Gastroesophageal sphincter (tissue), 3 donors: ENCODE measurements around the gene NGF.

Experiments
- EP300 ChIP-seq: sonication (generic); formaldehyde crosslinking; IDR thresholded peaks from one replicate; pipeline ENCODE4 v1.6.1; 2017; ENCODE audit warnings: antibody characterized with exemption, mild to moderate bottlenecking
- TF ChIP-seq, protein P1 (sequence below), 4 experiments: fragments of 200-600 bp in 2 of 4; fragments of 450-650 bp in 2 of 4; sonication (generic) in 1 of 4; IDR thresholded peaks; one replicate each; pipeline ENCODE4 v1.5.1; 2017 to 2019; ENCODE audit warnings: antibody characterized with exemption in 4 of 4, mild to moderate bottlenecking in 2 of 4, moderate library complexity in 2 of 4

DNA sequence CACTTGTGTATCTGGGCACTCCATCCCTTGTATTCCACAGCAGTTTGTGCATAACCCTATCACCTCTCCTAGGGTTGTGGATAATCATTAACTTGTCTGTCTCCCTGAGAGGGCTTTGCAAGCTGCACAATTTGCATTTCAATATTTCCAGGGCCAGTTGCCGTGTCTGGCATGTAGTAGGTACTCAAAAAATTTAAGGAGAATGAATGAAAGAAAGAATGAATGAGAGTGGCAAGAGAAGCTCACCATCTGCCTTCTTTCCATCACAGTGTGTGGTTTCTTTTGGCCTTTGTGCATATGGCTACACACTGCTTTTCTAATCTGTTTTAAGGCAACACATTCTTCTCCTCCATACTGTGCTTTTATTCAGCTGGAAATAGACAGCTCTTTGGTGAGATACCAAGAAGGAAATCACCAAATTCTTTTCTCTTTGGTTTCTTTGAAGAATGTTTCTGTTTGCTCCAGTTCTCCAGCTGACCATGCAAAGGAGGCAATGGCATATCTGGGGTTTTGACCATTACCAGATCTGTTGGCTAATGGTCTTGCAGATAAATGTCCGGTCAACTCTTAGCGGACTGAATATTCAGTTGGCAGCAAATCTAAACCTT lies 49.4 kb downstream of the NGF start:
- TF ChIP-seq EP300, result no peak
- TF ChIP-seq, protein P1, sequence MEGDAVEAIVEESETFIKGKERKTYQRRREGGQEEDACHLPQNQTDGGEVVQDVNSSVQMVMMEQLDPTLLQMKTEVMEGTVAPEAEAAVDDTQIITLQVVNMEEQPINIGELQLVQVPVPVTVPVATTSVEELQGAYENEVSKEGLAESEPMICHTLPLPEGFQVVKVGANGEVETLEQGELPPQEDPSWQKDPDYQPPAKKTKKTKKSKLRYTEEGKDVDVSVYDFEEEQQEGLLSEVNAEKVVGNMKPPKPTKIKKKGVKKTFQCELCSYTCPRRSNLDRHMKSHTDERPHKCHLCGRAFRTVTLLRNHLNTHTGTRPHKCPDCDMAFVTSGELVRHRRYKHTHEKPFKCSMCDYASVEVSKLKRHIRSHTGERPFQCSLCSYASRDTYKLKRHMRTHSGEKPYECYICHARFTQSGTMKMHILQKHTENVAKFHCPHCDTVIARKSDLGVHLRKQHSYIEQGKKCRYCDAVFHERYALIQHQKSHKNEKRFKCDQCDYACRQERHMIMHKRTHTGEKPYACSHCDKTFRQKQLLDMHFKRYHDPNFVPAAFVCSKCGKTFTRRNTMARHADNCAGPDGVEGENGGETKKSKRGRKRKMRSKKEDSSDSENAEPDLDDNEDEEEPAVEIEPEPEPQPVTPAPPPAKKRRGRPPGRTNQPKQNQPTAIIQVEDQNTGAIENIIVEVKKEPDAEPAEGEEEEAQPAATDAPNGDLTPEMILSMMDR (IDR thresholded peaks at IDR 0.05), result no peak
